H4 (cell line): Measurements from ENCODE around the gene GPI. TPM values are rescaled to one million over a fixed set of nuclear protein-coding genes. Genes with fewer than 3 reads are reported as not detected.

Experiments used
- DNase-seq: peaks from one replicate; pipeline ENCODE4 v3.0.0-alpha.2; 2015; ENCODE audit warnings: low spot score
- total RNA-seq: library from RNA; depleted of rRNA; stranded (reverse); fragments of >200 nt; shearing (Covaris generic); gene quantifications from 2 replicates; pipeline ENCODE4 v1.2.3, GENCODE V29; 2014

Gene GPI
- total RNA-seq, 1 experiment from 2014 or later, result 418 TPM

DNA sequence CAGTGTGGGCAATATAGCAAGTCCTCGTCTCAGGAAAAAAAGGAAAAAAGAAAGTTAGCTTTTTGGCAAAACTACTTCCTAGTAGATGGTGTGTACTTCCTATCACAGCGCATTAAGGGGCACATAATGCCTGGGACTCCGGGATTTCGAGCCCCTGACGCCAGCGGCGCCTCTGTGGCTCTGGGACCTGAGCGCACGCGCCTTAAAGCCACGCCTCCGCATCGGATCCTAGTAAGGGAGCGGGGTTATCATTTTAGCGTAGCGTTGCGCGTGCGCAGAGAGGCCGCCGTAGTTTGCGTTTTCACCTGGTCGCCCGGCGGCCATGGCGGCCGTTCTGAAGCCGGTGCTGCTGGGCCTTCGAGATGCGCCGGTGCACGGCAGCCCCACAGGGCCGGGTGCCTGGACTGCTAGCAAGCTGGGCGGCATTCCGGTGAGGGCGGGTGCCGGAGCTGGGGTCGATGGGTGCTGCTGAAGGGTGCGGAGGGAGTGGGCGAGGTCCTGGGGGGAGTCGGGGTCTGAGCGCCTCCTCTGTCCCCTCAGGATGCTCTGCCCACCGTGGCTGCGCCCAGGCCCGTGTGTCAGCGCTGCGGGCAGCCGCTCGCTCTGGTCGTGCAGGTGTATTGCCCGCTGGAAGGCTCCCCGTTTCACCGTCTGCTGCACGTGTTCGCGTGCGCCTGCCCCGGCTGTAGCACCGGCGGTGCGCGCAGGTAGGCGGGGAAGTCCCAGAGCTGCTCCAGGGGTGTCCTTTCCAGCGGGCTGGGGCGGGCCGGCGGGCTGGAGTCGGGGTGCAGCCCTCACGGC lies 39.3 kb downstream of the GPI start, which contains the start of gene PDCD2L:
TSS of gene PDCD2L (plus strand) at position 291 of the 801 bp plus-strand sequence. CDS start at position 323, 32 bp downstream.
- DNase-seq, result peak; percentile 96

DNA sequence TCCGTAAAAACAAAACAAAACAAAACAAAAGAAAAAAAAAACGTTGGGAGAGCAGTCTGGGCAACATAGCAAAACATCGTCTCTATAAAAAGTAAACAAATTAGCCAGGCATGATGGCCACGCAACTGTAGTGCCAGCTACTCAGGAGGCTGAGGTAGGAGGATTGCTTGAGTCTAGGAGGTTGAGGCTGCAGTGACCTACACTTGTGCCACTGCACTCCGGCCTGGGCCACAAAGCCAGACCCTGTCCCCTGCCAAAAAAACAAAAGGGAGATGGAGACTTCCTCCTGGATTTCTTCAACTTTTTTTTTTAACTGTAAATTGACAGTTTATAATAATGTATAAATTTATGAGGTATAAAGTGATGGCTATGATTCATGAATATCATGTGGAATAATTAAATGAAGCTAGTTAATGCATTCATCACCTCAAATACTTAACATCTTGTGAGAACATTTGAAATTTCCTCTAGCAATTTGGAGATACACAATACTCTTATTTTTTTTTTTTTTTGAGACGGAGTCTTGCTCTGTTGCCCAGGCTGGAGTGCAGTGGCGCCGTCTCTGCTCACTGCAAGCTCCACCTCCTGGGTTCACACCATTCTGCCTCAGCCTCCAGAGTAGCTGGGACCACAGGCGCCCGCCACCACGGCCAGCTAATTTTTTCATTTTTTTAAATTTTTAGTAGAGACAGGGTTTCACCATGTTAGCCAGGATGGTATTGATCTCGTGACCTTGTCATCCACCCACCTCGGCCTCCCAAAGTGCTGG lies 41.1 kb downstream of the GPI start:
- no peak for DNase-seq

DNA sequence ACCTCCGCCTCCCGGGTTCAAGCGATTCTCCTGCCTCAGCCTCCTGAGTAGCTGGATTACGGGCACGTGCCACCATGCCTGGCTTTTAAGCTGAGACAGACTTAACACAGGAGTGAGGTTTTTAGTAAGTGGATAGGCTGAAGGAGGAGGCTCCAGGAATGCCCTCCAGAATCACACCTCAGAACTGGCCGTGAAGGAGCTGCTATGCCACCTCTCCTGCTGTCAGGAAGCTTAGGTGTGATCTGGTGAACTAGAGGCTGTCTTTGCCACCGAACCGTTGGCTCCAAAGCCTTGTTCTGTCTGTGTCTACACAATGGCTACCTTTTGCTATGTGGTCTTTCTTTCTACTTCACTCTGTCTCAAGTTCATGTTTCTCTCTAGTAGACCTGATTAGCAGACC lies 43.4 kb downstream of the GPI start:
- no peak for DNase-seq

DNA sequence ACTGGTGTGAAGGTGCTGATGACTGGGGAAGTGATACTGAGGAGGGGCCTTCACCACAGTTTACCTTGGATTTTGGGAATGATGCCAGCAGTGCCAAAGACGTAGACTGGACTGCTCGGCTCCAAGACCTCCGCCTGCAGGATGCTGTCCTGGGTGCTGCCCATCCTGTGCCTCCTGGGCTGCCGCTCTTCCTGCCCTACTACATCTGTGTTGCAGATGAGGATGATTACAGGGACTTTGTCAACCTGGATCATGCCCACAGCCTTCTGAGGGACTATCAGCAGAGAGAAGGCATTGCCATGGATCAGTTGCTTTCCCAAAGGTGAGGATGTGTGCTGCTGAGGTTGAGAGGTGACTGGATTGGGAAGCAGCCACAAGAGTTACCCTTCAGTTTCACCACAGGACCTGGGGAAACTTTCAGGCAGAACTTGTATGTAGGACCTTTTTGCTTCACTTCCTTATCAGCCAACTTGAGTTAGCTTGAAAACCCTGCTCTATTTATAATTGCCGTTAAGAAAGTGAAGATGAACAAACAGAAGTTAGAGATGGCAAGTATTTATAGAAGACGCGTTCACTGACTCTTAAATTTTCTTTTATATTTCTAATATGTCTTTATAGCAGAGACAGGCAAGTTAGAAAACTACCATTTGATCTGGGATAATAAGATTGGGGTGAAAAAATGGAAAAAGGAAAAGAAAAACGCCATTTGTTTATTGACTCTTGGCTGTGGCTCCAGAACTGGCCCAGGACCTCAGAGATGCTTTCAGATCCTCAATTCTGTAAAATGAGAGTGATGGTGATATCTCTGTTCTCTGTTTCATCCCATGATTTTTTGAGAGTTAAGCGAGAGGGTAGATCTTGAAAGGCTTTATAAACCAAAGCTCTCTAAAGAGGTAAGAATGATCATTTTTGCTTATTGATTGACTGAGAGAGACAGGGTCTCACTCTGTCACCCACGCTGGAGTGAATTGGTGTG lies 44.5 kb downstream of the GPI start:
- no peak for DNase-seq

DNA sequence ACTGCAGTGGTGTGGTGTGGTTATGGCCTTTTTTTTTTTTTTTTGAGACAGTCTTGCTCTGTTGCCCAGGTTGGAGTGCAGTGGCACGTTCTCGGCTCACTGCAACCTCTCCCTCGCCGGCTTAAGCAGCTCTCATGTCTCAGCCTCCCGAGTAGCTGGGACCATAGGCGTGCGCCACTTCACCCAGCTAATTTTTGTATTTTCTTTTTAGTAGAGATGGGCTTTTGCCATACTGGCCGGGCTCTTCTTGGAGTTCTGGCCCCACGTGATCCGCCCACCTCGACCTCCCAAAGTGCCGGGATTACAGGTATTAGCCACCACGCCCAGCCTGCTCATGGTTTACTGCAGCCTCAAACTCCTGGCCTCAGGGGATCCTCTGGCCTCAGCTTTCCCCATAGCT lies 46.2 kb downstream of the GPI start:
- DNase-seq, result no peak

DNA sequence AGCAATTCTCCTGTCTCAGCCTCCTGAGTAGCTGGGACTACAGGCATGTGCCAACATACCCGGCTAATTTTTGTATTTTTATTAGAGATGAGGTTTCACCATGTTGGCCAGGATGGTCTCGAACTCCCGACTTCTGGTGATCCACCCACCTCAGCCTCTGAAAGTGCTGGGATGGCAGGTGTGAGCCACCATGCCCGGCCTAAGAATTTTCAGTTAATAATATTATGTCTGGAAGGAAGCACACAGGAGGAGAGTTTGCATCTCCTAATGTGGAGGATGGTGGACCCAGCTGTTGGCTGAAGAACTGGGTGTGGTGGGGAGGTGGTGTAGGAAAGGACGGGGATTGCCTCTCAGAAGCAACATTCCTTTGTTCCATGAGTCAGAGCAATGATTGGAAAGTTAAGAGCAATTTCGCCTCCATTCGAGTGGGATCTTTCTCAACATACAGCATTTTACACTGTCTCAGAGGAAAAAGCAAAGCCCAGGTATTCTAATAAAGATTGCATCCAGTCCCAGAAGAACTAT lies 51.1 kb downstream of the GPI start:
- no peak for DNase-seq

DNA sequence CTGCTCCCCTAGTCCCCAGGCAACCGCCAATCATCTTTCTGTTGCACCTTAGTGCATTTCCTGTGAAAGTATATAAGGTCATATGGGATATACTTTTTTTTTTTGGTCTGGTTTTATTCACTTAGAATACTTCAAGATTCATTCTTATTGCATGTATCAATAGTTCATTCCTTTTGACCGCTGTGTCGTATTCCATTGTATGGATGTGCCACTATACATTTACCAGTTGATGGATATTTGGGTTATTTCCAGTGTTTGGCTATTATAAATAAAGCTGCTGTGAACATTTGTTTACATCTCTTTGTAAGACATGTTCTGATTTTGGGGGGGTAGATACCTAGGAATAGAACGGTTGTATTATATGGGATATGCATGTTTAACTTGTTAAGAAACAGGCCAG lies 53.3 kb downstream of the GPI start:
- DNase-seq, result no peak

DNA sequence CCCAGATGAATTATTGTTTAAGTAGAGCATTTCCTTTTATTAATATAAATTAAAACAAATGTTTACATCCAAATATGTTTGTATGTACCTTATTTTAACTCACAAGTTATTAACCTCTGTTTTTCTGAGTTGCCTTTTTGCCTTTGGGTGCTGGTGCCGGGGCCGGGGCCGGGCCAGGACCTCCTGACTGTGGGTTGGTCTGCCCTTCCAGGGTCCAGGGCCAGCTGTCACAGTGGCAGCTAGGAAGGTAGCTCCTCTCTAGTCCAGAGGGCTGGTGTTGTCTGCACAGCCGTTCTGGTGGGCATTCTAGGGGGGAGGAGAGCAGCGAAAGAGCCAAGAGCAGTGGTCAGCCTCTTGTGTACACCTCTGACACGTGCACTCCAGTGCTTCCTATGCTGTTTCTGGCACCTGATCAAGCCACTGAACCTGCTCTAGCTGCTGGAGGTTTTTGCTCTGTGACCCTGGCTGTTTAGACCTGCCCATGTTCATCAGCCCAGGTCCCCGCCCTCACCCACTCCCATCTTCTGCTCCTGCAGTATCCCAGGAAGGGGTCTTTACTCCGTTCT lies 61.2 kb downstream of the GPI start:
- DNase-seq, result no peak

DNA sequence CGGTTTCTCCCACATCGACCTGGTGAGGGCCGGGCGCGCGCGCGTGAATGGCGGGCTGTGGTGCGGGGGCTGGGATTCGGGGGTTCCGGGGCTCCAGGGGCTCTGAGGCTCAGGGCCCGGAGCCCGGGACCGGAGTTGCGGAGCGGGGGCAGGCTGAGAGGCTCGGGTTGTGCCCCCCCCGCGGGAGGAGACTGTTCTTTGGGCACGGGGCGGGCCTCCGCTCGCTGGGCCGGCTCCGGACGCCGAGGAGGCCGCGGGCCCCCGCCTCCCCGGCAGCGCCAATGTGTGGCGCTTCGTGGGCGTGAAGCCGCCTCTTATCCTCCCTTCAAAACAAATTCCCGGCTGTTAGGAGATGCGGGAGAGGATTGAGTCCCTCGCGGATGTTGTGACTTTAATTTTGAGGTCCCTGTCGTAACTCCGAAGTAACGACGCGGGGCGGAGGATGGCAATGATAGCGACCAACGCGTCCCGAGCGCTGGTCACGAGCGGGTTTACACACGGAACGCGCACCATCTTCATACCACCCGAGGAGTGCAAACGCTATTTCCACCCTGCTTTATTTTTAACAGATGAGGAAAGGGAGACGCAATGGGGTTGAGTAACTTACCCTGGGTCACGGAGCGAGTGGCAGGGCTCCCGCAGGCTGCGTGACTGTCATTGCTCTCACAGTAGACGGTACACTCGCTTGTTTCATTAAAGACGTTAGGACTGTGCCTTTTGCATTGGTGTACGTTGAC lies 63.7 kb downstream of the GPI start:
- DNase-seq, result peak; percentile 21

DNA sequence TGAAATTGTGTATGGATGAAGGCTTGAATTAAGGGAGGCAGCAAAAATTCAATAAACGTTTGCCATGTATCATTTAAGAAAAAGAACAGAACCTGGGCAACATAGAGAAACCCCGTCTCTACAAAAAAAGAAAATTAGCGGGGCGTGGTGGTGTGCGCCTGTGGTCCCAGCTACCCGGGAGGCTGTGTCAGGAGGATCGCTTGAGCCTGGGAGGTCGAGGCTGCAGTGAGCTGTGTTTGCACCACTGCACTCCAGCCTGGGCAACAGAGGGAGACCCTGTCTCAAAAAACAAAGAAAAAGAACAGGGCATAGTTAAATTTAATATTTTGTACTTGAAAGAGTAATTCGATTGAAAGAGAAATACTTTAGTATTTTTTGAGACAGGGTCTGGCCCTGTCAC lies 64.6 kb downstream of the GPI start:
- no peak for DNase-seq

DNA sequence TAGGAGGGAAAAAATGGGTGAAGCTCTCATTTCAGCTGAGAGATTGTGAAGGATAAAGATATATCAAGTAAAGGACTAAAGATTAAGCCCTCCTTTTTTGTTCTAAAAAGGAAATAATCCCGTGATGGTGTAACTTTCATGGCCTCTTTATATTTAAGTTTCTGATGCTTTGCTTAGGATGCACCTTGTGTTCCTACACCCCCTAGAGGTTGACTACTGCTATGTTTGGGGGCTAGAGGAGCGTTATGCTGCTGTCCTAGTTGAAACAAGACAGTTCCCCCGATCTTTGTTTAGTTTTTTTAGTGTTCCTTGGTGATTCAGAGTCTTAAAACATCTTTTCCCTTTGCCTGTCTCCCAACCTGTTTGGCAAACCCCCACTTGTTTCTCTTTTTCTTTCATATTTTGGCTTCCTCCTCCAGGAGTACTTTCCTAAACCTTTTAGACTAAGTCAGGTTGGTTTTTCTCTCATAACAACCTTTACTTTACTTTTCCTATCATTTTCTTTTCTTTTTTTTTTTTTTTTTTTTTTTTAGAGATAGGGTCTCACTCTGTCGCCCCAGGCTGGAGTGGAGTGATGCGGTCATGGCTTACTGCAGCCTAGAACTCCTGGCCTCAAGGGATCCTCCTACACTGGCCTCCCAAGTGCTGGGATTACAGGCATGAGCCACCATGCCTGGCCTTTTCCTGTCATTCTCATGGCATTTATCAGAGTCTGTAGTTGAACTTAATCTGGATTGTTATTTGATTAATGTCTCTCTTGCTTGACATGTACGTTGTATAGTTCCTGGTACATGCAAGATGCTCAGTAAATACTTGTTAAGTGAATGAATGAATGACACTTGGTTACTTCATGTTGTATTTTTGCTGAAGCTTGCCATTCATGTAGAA lies 66.0 kb downstream of the GPI start:
- DNase-seq, result peak; percentile 68

DNA sequence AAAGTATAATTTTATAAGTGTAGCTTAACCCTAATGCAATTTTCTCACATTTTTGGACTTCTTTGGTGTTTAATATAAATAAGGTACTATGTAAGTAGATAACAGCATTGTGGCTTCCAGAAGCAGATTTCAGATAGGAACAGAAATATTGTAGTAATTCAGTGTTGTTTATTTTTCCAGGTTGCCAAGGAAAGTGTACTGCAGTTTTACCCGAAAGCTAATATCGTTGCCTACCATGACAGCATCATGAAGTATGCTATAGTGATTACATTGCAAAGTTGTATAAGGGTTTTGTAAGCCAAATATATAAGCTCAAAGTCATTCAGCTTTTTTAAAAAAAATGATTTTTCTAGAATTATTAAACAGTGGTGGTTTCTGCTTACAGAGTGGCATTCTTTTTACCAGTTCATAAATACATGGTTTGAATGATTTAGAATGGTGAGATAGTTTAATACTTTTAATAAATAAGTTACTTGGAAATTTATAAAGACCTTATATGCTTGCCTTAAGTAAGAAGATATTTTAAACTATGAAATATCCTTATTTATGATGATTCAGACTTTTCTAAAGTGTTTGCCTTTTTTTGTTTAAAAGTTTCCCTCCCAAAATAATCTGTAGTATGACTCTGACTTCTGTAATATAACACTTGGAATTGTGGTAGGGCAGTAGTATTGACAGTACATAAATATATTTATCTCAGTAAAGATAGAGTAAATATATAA lies 66.8 kb downstream of the GPI start:
- no peak for DNase-seq

DNA sequence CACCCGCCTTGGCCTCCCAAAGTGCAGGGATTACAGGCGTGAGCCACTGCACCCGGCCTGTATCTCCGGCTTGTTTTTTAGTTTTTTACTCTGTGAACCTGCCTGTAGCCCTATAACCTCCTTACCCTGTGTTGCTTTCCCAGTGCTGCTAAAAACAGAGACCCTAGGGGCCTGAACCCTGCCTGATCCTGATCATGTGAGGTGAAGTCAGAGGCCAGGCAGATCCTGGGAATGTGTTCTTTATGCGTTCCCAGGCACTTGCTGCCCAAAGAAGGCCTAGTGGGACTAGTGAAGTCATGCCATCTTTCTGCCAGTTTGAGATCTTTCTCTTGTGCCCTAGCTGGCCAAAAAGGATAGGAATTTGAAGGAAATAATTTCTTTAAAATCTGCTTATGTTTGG lies 67.8 kb downstream of the GPI start:
- no peak for DNase-seq

DNA sequence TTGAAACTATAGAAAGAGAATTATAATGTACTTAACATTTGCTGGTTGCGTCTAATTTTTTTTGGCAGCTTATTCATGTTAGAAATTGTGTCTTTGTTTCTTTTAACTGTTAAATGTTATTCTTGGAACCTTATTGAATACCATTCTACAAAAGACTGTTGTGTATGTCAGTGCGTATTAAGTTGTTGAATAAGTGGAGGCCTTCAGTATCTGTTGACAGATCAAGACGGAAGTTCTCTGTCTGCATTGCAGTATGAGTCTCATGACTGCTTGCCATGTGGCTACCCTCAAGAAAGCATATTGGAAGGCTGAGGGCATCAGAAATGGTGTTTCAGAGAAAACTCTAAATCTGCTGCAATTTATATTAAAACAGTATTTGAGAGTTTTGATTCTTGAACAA lies 71.7 kb downstream of the GPI start:
- no peak for DNase-seq

DNA sequence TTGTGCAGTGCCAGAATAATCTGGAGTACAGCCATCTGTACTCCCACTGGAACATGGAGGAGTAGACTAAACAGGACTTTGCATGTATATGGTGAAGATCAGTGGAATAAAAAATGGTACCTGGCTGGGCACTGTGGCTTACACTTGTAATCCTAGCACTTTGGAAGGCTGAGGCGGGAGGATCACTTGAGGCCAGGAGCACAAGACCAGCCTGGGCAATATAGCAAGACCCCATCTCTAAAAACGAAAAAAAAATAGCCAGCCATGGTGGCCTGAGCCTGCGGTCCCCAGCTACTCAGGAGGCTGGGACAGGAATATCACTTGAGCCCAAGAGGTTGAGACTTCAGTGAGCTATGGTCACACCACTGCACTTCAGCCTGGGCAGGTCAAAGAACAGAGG lies 83.2 kb downstream of the GPI start:
- DNase-seq, result no peak
